ENCODE data around the gene KRTAP12-1. TPM values are rescaled to one million over a fixed set of nuclear protein-coding genes. Genes with fewer than 3 reads are reported as not detected.

The KRTAP12-1 gene
- total RNA-seq, 1 donor from 2014 or later = not detected

- Mint-ChIP-seq H3K9me3 (ENCODE audit: unreplicated experiment) (peaks cover 6% of the 10 kb centered on the region), H3K27me3 (ENCODE audit: unreplicated experiment) (peaks cover 9% of the 10 kb centered on the region), H3K4me3 (ENCODE audit: unreplicated experiment) (no peak overlapping the region), H3K27ac (ENCODE audit: unreplicated experiment) (no peak overlapping the region), H3K36me3 (ENCODE audit: unreplicated experiment) (peaks cover 4% of the 10 kb centered on the region), H3K4me1 (ENCODE audit: low read depth, unreplicated experiment) (peaks cover 14% of the 10 kb centered on the region)
- no peak for DNase-seq
- TF ChIP-seq, protein P1, sequence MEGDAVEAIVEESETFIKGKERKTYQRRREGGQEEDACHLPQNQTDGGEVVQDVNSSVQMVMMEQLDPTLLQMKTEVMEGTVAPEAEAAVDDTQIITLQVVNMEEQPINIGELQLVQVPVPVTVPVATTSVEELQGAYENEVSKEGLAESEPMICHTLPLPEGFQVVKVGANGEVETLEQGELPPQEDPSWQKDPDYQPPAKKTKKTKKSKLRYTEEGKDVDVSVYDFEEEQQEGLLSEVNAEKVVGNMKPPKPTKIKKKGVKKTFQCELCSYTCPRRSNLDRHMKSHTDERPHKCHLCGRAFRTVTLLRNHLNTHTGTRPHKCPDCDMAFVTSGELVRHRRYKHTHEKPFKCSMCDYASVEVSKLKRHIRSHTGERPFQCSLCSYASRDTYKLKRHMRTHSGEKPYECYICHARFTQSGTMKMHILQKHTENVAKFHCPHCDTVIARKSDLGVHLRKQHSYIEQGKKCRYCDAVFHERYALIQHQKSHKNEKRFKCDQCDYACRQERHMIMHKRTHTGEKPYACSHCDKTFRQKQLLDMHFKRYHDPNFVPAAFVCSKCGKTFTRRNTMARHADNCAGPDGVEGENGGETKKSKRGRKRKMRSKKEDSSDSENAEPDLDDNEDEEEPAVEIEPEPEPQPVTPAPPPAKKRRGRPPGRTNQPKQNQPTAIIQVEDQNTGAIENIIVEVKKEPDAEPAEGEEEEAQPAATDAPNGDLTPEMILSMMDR (IDR thresholded peaks at IDR 0.05; ENCODE audit: partially characterized antibody, unreplicated experiment) = no peak
Observed at GRCh38 chr21:44724196-44724595, 42.2 kb upstream of the KRTAP12-1 start.

DNA sequence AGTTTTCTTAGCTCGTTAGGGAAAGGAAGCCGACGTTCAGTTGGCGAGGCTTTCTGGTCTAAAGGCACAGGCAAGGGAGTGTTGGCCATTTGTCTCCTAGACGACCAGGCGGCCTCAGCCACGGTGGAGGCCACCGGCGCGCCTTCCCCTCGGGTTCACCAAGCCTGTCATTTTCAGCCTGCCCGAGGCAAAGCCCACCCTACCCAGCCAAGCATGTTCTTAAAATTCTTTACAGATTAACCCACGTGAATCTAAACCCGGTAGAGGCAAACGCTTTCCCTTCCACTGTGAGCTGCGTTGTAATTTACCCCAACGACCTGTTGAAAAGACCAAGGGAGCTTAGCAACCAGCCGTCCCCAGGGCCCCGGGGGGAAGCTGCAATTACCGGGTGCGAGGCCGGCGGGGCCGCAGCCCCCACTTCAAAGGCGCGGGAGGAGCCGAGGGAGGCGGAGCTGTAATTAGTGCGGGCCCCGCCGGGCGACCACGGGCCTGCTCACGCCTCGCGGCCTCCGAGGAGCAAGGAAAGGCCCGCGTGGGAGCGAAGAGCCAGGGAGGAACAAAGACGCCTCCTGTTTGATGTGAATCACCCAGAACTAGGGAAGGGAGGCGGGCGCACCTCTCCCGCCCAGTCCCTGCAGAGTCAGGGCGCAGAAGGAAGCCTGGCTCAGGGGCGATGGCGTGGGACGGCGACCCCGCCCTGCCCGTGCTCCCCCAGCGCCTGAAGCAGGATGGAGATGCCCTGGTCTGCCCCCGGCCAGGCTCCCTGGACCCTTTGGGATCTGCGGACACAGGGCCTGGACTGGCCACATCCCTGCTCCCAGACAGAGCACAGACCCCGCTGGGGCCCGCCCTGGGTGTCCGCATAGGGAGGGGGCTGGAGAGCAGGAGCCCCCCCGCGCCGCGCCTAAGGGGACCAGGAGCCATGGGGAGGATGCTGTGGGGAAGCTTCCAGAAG is 41.5 kb upstream of the KRTAP12-1 start:
- TF ChIP-seq, protein P1 (IDR thresholded peaks at IDR 0.05; ENCODE audit: partially characterized antibody, unreplicated experiment) = no peak
- H3K4me1 Mint-ChIP-seq (ENCODE audit: low read depth, unreplicated experiment) = peaks cover 14% of the 10 kb centered on the region
- DNase-seq = no peak
- no peaks in the 10 kb centered on the region for H3K36me3 Mint-ChIP-seq (ENCODE audit: unreplicated experiment)
- peaks cover 9% of the 10 kb centered on the region for H3K27me3 Mint-ChIP-seq (ENCODE audit: unreplicated experiment)
- H3K9me3 Mint-ChIP-seq (ENCODE audit: unreplicated experiment) = peaks cover 6% of the 10 kb centered on the region
- H3K4me3 Mint-ChIP-seq (ENCODE audit: unreplicated experiment) = no peak overlapping the region
- H3K27ac Mint-ChIP-seq (ENCODE audit: unreplicated experiment) = no peak overlapping the region

- H3K4me3 Mint-ChIP-seq (ENCODE audit: unreplicated experiment) = peak overlapping the region; percentile 5
- H3K4me1 Mint-ChIP-seq (ENCODE audit: low read depth, unreplicated experiment) = peaks cover 14% of the 10 kb centered on the region
- H3K27ac Mint-ChIP-seq (ENCODE audit: unreplicated experiment) = no peak overlapping the region
- no peaks in the 10 kb centered on the region for H3K36me3 Mint-ChIP-seq (ENCODE audit: unreplicated experiment)
- peaks cover 9% of the 10 kb centered on the region for H3K27me3 Mint-ChIP-seq (ENCODE audit: unreplicated experiment)
- peaks cover 5% of the 10 kb centered on the region for H3K9me3 Mint-ChIP-seq (ENCODE audit: unreplicated experiment)
- TF ChIP-seq, protein P1 (IDR thresholded peaks at IDR 0.05; ENCODE audit: partially characterized antibody, unreplicated experiment) = no peak
- no peak for DNase-seq
Observed at GRCh38 chr21:44722731-44723130, 40.8 kb upstream of the KRTAP12-1 start.

DNA sequence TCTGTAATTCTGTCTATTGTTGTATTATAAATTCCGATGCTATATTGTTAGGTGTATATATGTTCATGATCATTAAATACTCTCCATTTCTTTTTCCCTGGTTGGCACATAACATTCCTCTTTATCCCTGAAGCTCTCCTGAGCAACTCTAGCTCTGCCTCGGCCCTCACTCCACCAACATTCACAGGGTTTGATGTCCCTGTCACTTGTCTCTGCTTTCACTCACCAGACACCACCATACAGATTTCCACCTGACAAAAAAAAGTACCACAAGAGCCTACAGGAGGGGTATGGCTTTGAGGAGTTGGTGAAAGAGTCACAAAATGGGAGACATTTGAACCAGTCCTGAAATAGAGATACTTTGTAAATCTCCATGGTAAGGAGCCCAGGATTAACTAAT is 38.2 kb upstream of the KRTAP12-1 start:
- DNase-seq = no peak
- Mint-ChIP-seq H3K36me3 (ENCODE audit: unreplicated experiment) (no peaks in the 10 kb centered on the region), H3K4me3 (ENCODE audit: unreplicated experiment) (no peak overlapping the region), H3K27me3 (ENCODE audit: unreplicated experiment) (peaks cover 9% of the 10 kb centered on the region), H3K9me3 (ENCODE audit: unreplicated experiment) (no peaks in the 10 kb centered on the region), H3K27ac (ENCODE audit: unreplicated experiment) (no peak overlapping the region), H3K4me1 (ENCODE audit: low read depth, unreplicated experiment) (peaks cover 13% of the 10 kb centered on the region)
- TF ChIP-seq, protein P1 (IDR thresholded peaks at IDR 0.05; ENCODE audit: partially characterized antibody, unreplicated experiment) = no peak

- Mint-ChIP-seq H3K36me3 (ENCODE audit: unreplicated experiment) (no peaks in the 10 kb centered on the region), H3K27me3 (ENCODE audit: unreplicated experiment) (peaks cover 9% of the 10 kb centered on the region), H3K27ac (ENCODE audit: unreplicated experiment) (no peak overlapping the region), H3K4me1 (ENCODE audit: low read depth, unreplicated experiment) (peaks cover 16% of the 10 kb centered on the region), H3K9me3 (ENCODE audit: unreplicated experiment) (no peaks in the 10 kb centered on the region), H3K4me3 (ENCODE audit: unreplicated experiment) (no peak overlapping the region)
- DNase-seq = no peak
- TF ChIP-seq, protein P1 (IDR thresholded peaks at IDR 0.05; ENCODE audit: partially characterized antibody, unreplicated experiment) = no peak
Observed at GRCh38 chr21:44718571-44718970, 36.6 kb upstream of the KRTAP12-1 start.
